Left ventricle myocardium inferior (tissue), 1 donor: ENCODE data around the gene RFC4. TPM values are rescaled to one million over a fixed set of nuclear protein-coding genes. Genes with fewer than 3 reads are reported as not detected.
A peak's percentile ranks its signal among the peaks of the same experiment; 100 is the strongest.

Experiments
- DNase-seq: peaks from one replicate; pipeline ENCODE4 v3.0.0-alpha.2; 2020
- H3K27ac ChIP-seq: fragments of 200-600 bp; replicated peaks from 2 replicates; pipeline ENCODE4 v1.8.0; 2021
- H3K27me3 ChIP-seq: fragments of 200-600 bp; 2 replicates; pipeline ENCODE4 v1.8.0; 2021; ENCODE audit warnings: low read depth
- H3K36me3 ChIP-seq: fragments of 200-600 bp; 2 replicates; pipeline ENCODE4 v1.8.0; 2021
- H3K4me1 ChIP-seq: fragments of 200-600 bp; 2 replicates; pipeline ENCODE4 v1.8.0; 2021
- H3K4me3 ChIP-seq: fragments of 200-600 bp; 2 replicates; pipeline ENCODE4 v1.8.0; 2021; ENCODE audit warnings: mild to moderate bottlenecking, moderate library complexity
- H3K9me3 ChIP-seq: fragments of 200-600 bp; replicated peaks from 2 replicates; pipeline ENCODE4 v1.8.0; 2021
- intact Hi-C: fragments of 100-400 bp; cut with micrococcal nuclease; formaldehyde crosslinking; loops from one replicate; pipeline ENCODE4 v1.11.0; 2022
- total RNA-seq: library from RNA; stranded (reverse); fragmentation: NEBNext Ultra II Directional; extraction: Animal tissue kit (Norgen Biotek cat#: 25700); gene quantifications from one replicate; pipeline ENCODE4 v1.2.1, GENCODE V29; 2021
- TF ChIP-seq, protein P1 (sequence below): fragments of 200-600 bp; IDR thresholded peaks from 2 replicates; pipeline ENCODE4 v1.8.0; 2021; ENCODE audit warnings: antibody characterized with exemption, mild to moderate bottlenecking, borderline replicate concordance
- donor health status: DM: no; HTN: yes; CAD: no; lungs with severe emphysema.

RFC4 gene
- total RNA-seq, 1 donor from 2014 or later: 9.6 TPM

DNA sequence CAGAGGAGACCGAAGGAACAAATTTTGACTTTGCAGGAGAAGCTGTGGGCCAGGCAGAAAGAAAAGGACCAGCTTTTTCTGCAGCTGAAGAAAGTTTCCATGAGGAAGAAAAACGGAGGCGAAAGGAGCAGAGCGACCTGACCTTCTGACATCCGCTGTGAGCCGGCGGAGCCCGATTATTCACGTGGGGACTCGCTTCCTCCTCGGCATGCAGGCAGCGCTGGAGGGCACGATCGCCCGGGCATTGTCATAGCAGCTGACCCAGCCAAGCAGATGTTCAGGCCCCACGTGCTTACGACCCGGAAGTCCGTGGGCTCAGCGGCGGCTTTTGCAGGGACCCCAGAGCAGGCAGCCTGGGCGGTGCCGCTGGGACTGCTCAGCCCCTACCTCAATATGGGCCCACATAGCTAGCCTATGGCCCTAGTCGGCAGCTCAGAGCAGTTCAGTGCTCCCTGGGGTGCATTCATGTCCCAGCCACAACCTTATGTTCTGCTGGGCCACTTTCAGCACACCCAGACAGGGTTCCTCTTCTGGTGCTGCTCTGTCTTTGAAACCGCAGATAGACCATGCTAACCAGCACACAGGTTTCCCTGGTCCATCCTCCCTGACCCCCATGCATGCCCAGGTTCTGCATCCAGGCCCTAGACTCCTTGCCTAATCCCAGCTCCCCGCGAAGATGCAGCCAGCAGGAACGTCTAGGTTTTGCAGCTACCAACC lies 33.4 kb downstream of the RFC4 start:
- Histone ChIP-seq H3K27ac (peak overlapping the region; percentile 57), H3K9me3 (no peaks in the 10 kb centered on the region), H3K36me3 (no peaks in the 10 kb centered on the region), H3K4me3 (peak overlapping the region; percentile 69), H3K4me1 (peaks cover 13% of the 10 kb centered on the region), H3K27me3 (no peaks in the 10 kb centered on the region)
- TF ChIP-seq, protein P1, sequence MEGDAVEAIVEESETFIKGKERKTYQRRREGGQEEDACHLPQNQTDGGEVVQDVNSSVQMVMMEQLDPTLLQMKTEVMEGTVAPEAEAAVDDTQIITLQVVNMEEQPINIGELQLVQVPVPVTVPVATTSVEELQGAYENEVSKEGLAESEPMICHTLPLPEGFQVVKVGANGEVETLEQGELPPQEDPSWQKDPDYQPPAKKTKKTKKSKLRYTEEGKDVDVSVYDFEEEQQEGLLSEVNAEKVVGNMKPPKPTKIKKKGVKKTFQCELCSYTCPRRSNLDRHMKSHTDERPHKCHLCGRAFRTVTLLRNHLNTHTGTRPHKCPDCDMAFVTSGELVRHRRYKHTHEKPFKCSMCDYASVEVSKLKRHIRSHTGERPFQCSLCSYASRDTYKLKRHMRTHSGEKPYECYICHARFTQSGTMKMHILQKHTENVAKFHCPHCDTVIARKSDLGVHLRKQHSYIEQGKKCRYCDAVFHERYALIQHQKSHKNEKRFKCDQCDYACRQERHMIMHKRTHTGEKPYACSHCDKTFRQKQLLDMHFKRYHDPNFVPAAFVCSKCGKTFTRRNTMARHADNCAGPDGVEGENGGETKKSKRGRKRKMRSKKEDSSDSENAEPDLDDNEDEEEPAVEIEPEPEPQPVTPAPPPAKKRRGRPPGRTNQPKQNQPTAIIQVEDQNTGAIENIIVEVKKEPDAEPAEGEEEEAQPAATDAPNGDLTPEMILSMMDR: no peak
- DNase-seq: peak; percentile 72
- intact Hi-C loops: no loop called here

DNA sequence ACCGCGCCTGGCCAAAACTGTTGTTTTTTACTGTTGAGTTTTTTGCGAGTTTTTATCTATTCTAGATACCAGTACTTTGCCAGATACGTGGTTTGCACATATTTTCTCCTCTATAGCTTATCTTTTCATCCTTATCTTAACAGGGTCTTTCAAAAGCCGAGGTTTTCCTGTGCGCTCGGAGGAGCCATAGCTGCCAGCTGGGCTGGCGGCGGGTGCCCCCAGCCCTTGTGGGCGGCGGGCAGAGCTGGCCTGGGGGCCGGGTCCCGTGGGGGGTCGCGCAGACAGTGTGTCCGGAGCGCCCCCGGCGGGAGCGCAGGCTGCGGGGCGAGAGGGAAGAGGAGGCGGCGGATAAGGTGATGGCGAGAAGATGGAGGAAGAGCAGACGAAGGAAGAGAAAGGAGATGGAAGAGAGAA lies 34.0 kb downstream of the RFC4 start:
- DNase-seq: no peak
- TF ChIP-seq, protein P1: no peak
- no peaks in the 10 kb centered on the region for H3K27me3 ChIP-seq
- intact Hi-C loops: no loop called here
- H3K27ac ChIP-seq: peak overlapping the region; percentile 57
- H3K36me3 ChIP-seq: no peaks in the 10 kb centered on the region
- H3K4me1 ChIP-seq: peaks cover 13% of the 10 kb centered on the region
- no peaks in the 10 kb centered on the region for H3K9me3 ChIP-seq
- peak overlapping the region; percentile 69 for H3K4me3 ChIP-seq

DNA sequence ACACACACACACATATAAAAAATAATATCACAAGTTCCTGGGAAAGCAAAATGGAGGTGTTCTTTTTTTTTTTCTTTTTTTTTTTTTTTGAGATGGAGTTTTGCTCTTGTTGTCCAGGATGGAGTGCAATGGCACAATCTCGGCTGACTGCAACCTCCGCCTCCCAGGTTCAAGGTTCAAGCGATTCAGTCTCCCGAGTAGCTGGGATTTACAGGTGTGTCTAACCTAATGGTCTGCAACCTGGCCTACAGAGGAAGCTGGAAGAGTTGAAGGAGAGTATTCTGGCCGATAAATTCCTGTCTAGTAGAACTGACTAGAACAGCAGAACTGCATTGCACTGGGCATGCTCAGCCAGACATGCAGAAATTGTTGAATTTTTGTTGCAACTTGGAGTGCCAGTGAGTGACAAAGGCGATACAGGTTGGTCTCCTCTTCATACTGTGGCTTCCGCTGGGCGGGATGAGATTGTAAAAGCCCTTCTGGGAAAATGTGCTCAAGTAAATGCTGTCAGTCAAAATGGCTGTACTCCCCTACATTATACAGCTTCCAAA lies 45.3 kb downstream of the RFC4 start:
- Histone ChIP-seq H3K4me3 (no peak overlapping the region), H3K4me1 (no peaks in the 10 kb centered on the region), H3K27ac (no peak overlapping the region), H3K36me3 (no peaks in the 10 kb centered on the region), H3K9me3 (no peaks in the 10 kb centered on the region), H3K27me3 (peaks cover 17% of the 10 kb centered on the region)
- DNase-seq: no peak
- TF ChIP-seq, protein P1: no peak
- intact Hi-C loops: no loop called here

DNA sequence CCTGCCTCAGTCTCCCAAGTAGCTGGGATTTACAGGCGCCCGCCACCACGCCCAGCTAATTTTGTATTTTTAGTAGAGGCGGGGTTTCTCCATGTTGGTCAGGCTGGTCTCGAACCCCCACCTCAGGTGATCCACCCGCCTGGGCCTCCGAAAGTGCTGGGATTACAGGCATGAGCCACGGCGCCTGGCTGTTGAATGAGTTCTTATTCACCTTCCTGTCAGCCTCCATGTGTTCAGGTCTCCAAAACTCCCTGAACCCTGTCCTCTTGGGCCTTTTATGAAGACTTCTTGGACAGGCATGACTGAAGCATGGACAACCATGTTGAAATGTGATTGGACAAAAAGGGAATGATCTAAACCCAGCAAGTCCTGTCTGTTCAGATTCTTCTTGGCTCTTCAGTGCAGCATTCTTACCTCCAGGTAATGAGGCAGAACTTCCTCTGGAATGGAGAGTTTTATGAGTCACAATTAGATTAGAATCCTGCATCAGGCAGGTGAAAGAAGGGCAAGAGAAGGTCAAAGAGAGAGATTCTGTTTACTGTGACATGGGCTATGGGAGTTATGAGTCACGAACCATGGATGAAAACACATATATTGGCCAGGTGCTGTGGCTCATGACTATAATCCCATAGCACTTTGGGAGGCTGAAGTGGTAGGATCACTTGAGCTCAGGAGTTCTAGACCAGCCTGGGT lies 46.0 kb downstream of the RFC4 start:
- H3K36me3 ChIP-seq: no peaks in the 10 kb centered on the region
- no peaks in the 10 kb centered on the region for H3K9me3 ChIP-seq
- TF ChIP-seq, protein P1: no peak
- no peaks in the 10 kb centered on the region for H3K4me1 ChIP-seq
- no peak for DNase-seq
- intact Hi-C loops: no loop called here
- peaks cover 22% of the 10 kb centered on the region for H3K27me3 ChIP-seq
- H3K4me3 ChIP-seq: no peak overlapping the region
- no peak overlapping the region for H3K27ac ChIP-seq

DNA sequence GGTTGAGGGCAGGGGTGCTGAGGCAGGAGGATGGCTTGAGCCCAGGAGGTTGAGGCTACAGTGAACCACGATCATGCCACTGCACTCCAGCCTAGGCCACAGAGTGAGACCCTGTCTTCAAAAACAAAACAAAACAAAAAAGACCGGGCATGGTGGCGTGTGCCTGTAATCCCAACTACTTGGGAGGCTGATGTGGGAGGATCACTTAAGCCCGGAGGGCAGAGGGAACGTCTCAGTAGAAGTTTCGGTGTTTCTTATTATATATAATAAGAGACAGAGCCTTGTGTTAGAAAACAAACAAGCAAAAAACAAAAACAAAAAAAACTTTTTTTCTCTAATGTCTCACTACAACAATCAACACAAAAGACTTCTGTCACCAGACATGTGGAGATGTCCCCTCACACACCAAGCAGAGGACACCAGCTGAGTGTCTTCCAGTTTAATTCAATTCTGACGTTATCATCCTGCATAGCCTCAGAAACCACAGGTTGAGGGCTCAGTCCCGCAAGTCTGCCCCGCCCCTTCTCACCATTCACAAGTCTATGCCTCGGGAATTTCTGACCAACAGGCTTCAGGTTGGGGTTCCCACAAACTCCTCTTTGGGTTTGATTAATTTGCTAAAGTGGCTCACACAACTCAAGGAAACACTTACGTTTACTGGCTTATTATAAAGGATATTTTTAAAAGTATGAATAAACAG lies 46.9 kb downstream of the RFC4 start:
- no peak overlapping the region for H3K27ac ChIP-seq
- no peaks in the 10 kb centered on the region for H3K36me3 ChIP-seq
- H3K27me3 ChIP-seq: peaks cover 22% of the 10 kb centered on the region
- no peaks in the 10 kb centered on the region for H3K9me3 ChIP-seq
- TF ChIP-seq, protein P1: no peak
- H3K4me1 ChIP-seq: no peaks in the 10 kb centered on the region
- no peak overlapping the region for H3K4me3 ChIP-seq
- no peak for DNase-seq
- intact Hi-C loops: no loop called here
